Stimulated activated CD4-positive, alpha-beta T cell treated with anti-CD3 and anti-CD28 coated beads, Interleukin-4, amount 100 ng/mL, for 24 hours (primary cell): ENCODE results near the gene SERPINB7.

ENCODE experiments used
- DNase-seq: peaks from one replicate; pipeline ENCODE4 v3.0.0-alpha.2; 2020

Gene SERPINB7

DNA sequence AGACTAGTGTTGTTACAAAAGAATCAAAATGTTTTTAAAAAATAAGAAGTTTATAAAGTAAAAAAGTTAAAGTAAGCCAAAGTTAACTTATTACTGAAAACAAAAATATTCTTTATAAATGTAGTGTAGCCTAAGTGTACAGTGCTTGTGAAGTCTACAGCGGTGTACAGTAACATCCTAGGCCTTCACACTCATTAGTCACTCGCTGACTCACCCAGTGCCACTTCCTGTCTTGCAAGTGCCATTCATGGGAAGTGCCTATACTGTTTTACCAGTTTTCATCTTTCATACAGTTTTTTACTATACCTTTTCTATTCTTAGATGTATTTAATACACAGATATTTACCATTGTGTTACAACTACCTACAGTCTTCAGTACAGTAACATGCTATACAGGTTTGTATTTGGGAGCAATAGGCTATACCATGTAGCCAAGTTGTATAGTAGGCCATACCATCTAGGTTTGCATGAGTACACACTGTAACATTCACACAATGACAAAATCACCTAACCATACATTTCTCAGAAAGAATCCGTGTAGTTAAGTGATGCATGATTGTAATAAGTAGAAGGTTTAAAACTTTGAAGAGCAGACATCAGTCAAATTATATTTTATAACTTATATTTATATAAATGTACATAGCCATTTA, 13.4 kb downstream of the SERPINB7 start:
- DNase-seq: peak; percentile 54

DNA sequence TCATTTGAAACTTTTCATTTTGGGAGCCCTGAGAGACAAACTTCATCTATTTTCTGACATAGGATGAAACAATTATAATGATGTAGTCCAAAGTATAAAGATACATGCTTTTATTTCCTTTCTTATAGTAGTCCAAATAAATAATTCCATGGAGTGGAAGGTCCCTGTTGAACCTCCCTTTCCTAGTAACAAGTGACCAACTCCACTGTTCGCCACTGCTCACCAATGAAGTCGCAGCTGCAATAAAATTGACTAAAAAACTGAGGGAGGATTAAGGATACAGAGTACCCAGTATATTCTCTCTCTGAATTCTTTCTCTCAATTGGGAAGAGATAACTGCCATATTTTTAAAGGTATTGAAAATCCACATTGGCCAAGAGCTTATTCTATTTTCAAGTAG, 14.1 kb downstream of the SERPINB7 start:
- DNase-seq: no peak

DNA sequence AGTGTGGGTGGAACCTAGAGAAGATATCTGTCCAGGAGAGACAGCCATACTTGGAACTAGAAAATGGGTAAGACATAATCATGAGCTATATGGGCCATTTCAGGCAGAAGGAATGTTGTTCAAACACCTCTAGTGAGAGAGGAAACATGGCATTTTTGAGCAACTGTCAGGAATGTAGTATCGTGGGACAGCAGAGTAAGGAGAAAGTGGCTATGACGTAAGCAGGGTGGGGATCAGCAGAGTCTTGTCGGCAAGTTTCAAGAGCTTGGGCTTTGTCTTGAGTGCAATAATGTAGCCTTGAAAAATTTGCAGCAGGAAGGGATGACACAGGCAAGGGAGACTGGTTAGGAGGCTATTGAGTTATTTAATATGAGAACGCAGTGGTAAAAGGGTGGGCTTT, 20.4 kb downstream of the SERPINB7 start:
- no peak for DNase-seq

DNA sequence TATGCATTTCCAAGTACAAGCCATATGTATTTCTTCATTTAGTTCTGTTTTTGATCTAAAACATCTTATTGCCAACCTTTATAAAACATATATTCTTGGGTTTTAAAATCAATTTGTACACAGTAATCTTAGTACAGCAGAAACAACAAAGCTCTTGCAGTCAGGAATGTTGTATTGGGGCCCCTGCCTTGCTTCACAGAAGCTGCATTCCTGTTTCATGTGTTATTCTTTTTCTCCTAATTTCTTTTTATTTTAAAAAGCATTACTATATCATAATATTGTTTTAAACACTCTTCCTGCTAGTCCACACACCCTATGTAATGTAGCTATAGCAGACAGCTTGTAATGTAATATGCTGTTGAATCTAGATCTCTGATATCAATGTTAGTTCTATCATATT, 24.0 kb downstream of the SERPINB7 start:
- no peak for DNase-seq

DNA sequence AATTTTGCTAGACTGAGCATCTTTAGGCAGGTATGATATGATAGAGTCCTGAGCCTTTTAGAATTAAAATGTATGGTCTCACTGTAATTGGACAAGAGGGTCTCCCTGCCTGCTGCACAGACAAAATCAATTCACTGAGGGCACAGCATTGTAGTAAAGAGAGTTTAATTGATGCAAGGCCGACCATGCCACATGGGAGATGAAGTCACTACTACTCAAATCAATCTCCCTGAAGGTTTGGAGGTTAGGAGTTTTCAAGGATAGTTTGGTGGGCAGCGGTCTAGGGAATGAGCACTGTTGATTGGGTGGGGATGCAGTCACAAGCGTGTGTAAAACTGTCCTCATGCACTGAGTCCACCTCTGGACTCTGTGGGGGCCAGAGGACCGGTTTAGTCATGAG, 26.1 kb downstream of the SERPINB7 start:
- DNase-seq: no peak

DNA sequence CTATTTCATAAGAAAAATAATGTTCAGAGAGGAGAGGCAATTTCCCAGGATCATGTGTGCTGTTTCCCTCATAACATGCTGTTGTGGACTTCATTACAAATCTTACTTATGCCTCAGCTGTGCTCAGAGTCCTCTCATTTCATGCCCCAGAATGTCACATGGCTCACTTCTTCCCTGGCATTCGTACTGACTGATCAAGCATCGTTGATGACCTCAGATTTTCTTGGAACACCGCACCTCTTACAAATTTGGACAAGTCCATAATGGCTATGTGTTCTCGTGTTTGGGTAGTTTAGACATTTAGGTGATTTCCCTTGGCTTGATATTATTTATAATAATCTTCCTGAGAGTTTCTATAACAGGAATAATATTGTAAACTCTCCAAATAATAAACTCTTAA, 32.9 kb downstream of the SERPINB7 start:
- DNase-seq: no peak

DNA sequence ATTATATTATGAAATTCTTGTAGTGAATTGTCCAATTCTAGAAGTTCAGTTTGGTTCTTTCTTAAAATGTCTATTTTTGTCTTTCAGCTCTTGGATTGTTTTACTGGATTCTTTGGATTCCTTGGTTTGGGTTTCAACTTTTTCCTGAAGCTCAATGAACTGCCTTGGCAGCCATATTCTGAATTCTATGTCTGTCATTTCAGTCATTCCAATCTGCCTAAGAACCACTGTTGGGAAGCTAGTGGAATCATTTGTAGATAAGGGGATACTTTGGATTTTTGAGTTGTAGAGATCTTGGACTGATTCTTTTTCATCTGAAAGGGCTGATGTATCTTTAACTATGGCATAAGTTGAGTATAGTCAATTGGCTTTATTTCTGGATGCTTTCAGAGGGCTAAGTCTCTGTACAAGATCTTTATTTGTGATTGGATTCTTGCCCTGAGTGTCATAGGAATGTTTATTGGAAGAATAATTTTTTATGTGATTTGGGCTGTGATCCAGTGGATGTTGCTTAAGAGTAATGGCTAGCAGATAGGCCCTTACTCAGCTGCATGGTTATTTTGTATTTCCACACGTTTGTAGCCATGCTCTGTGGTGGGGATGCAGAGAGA, 42.3 kb downstream of the SERPINB7 start:
- no peak for DNase-seq

DNA sequence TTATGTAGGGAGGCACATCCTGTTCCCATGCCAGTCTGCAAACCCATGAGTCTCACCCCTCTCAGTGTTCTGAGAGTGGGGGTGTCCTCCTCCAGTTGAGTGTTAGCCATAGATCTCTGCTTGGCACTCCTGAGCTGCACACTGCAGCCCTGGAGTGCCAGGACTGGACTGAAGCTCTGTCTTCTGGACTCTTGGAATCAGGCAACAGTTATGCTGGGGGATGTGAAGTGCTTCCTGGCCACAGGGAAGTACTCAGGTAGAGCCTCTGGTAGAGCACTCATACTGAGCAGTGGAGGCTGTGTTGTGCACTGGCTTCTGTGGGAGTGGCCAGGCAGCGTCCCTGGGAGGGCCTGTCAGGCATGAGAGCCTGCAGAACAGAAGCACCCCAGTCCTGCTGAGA, 43.0 kb downstream of the SERPINB7 start:
- no peak for DNase-seq

DNA sequence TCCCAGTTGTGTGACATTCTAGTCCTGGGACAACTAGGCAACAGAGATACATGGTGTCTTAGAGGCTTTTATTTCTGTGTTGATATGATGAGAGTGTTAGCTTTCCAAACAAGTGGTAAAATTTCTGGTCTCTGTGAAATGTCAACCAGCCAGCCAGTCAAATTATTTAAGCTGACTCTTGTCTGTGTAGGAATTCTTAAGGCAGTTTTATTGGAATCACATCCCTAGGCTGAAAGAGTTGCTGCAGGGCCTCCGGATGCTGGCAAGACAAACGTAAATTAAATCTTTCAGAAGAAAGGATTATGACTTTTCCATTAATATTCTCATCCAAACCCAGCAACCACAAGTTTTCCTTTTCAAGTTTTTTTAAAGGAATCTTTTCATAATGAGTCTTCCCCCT, 44.6 kb downstream of the SERPINB7 start:
- no peak for DNase-seq

DNA sequence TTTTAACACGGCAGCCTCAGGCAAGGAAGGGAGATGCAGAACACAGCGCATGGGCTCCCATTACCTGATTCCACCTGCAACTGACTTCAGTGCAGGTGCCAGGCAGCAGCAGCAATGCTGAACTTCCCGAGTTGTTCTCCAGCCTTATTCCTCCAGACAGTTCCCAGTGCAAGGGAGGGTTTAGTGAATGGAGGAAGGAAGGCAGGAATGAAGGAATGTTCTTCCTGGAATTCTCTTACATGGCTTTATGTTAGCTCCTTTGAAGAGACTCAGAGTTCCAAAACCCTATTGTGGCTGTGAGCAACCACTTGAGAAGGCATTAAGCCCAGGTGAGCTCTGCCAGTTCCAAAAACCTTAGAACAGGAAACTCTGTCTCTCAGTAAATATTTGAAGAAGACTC, 45.5 kb downstream of the SERPINB7 start:
- DNase-seq: no peak

DNA sequence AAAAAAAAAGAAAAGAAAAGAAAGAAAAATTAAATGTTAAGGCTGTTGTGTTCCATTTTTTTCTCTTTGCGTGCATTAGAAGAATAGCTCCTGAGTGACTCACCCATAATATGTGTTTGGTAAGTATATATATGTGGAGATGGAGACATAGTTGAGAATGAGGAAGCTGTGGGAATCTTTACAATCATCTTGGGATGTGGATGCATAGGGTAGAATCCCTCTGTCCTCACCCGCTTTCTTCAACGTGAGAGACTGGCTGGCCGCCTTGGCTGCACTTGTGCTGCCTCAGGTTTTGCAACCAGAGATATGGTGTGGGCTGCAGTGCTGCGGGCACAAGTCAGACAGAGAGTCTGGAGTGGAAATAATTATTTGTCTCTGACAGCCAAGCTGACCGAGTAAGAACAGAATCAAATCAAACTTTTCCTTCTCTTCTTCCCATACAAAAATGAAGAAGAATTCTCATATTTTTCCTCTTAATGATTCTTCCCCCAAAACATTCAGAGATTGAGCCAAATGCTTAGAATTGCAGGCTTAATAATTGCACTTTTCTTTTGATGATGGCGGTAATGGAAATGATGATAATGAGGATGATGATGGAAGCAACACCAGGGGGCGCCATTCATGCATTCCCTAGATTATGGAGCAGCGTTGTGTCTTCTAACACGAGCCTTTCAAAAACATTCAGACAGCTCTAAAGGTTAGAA, 48.5 kb downstream of the SERPINB7 start:
- peak; percentile 38 for DNase-seq

DNA sequence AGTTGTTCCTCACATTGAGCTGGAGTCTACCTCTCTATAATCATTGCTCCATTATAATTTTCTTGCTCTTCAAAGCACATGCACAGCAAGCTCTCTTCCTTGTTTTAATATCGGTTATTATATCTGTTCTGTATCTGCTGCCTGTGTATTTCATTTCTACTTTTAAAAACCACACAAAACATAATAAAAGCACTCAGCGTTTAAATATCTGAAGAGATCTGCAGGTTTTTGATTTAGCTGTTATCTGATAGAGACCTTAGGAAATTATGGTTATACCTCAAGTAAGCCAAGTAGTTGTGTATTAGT, 49.0 kb downstream of the SERPINB7 start:
- no peak for DNase-seq

DNA sequence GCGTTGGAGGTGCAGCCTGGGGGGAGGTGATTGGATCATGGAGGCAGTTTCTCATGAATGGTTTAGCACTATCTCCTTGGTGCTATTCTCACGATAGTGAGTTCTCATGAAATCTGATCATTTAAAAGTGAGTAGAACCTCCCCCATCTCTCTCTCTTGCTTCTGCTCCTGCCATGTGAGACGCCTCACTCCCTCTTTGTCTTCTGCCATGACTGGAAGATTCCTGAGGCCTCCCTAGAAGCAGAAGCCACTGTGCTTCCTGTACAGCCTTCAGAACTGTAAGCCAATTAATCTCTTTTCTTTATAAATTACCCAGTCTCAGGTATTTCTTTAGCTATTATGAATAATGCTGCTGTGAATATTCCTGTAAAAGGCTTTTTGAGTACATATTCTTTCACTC, 52.9 kb downstream of the SERPINB7 start:
- no peak for DNase-seq

DNA sequence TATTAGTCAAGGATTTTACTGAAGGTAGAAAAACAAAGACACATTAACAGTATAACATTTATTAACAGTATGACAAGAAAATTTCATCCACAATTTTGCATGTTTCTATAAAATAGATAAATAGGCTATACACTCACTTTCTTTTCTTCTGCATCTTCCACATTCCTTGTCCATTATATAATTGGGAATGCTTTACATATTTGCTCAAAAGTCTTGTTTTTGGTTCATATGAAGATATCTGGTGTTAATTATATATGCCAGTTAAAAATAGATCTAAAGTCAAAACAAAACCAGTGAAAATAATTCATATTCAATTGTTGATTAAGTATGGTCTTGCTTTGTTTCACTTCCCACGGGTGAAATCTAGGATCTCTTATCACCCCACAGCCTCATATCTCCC, 53.4 kb downstream of the SERPINB7 start:
- DNase-seq: no peak

DNA sequence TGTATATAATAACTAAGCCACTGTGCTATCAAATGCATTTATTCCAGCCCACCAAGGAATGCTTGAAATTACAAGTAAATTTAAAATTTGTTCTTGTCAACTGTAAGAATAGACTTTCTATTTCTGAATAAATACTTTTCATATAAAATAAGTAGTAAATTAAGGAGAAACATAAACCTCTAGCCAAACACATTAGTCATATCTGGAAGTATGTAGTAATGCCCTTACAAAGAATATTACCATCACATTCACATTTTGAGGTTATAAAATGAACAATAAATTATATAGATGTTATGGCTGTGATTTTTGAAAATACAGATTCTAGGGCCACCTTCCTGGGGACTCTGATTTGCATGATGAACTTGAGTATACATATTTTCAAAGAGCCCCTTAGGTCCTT, 54.7 kb downstream of the SERPINB7 start:
- no peak for DNase-seq

DNA sequence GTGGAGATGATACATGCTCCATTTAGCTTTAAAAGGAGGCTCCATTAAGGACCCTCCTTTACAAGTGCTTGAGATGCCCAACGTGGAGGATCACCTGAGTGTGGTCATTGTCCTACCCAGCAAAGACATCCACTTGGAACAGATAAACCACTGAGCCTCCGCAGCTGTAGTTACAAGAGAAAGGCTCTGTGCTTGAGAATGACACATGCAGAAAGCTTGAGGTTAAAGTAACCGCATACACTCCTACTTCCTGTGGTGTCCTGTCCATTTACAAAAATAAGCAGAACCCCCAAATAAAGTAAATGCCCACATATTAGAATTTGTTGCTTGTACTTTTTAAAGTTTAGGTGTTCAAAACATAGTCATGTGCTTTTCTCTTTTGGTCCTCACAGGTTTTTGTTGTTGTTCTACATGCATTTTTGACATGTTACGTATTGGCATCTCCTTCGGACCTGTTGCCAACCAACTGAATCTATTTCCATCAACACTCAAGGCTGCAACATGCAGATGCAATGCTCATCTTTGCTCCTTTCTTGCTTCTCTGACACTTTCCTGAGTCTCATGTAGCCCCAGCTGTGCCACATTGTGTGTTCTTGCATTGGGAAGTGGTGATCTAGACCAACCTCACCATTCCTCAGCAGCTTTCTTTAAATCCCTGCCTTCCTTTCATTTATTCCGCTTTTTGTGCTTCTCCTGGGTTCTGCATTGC, 56.0 kb downstream of the SERPINB7 start:
- no peak for DNase-seq

DNA sequence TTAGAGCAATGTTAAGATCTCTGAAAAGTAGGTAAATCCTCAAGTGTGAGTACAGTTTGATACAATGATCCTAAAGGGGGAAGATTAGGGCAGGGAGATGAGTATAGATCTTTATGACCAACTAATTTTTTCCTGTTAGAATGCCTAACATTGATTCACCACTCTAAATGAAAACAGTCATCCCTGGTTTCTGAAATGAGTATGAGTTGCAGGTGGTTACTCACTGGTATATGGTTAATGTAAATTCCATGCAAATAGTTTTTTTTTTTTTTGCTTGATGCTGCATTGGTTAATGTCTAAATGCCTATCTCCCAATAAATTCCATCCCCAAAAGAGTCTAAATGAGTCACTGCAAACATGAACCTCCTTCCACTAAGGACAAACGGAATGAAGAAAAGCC, 57.3 kb downstream of the SERPINB7 start:
- no peak for DNase-seq

DNA sequence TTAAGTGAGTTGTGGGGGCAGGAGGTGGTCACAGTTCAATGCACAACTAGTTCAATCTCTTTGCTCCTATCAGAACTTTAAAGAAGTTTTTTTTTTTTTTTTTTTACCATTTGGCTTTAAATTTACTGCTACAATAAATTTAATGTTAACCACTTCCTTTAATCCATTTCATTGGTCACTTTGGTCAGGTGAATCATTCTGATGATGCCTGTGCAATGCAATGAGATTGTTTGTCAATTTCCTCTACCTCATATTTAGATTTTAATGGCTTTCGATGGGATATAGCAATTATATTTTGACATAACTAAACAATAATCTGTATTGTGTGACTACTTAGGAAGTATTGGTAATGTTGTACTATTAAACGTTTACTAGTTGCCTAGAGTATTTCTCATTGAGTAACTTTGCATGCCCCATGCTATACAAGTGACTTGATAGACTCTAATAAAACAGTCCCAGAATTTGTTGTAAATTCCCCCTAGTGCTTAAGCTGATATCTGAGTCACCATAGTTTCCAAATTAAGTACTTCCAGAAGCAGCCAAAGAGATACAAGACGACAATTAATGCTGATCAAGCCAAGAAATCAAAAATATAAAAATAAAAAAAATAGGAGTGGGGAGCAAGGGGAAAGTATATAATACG, 59.4 kb downstream of the SERPINB7 start:
- DNase-seq: no peak

DNA sequence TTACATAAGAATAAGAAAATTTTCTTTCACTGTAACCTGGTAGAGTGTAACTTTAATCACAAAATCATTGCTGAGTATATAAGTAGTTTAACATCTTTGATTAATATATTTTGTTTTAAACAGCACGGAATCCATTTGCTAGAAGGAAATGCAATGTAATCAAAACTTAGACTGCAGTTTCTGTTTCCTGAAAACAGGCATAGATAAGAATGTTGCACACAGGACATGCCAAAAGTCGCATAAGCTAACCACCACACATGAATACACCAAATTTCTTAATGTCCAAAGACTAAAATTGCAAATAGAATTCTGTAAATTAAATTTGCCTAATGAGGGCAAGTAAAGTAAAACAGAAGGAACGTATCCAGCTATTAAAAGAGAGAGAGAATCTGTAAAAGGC, 61.2 kb downstream of the SERPINB7 start:
- DNase-seq: no peak

DNA sequence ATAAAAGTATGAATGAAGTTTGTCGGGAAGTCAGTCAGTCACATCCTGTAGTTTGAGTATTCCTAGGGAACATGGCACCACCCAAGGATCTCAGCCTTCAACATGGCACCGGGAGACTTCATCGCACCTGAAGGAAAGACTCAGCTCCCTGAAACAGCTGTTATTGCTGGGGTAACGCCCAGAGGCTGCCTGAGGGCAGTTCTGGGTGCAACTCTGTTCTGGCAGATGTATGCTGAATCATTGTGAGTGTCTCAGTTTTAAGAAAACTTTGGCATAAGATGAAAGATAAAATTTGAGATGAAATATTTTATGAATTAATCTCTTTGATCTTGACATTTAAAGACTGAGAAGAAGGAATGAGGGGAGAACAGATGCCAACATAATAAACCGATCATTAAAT, 62.4 kb downstream of the SERPINB7 start:
- DNase-seq: no peak

DNA sequence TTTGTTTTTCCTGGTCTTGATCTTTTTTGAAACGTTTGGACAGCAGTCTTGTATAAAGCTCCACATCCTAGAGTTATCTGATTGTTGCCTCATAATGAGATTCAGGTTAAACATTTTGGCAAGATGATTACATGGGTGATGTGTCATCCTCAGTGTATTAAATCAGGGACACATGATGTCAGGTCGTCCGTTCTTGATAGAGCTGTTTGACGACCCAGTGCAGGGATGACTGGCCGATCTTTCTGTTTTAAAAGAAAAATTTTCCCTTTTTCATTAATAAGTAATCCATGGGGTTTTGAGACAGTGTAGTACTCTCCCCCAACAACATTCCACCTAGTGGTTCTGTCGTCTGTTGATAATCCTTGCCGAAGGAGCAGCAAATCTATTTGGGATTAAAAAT, 67.8 kb downstream of the SERPINB7 start:
- no peak for DNase-seq

DNA sequence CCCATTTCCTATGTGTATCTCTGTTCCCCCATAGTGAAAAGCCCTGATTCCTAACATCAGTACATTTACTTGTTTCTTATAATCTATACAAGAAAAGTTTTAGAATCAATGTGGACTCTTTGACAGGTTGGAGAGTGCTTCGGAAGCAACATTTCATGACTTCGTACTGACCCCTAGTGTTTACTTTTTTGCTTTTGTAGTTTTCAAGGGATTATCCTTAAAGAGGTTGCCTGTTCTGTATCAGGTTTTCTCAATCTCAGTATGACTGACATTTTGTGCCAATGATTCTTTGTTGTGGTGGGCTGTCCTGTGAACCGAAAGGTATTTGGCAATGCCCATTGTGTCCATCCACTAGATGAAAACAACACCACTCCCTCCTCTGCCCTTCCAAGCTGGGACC, 69.0 kb downstream of the SERPINB7 start:
- DNase-seq: no peak

DNA sequence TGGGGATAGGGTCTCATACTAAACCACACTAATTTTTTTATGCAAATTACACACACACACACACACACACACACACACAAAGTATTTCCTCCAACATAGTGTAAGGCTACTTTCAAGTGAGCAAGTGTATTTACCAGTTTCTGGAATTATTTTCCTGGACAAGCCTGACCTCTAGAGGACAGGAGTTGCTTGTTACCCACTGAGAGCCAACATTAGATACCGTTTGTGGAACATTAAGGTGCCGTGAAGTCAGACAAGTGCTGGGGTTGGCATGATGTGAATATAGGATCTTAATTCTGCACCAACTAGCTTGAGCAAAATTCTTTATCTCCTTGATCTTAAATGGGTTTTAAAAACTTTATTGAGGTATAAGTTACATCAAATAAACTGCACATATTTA, 72.9 kb downstream of the SERPINB7 start:
- no peak for DNase-seq

DNA sequence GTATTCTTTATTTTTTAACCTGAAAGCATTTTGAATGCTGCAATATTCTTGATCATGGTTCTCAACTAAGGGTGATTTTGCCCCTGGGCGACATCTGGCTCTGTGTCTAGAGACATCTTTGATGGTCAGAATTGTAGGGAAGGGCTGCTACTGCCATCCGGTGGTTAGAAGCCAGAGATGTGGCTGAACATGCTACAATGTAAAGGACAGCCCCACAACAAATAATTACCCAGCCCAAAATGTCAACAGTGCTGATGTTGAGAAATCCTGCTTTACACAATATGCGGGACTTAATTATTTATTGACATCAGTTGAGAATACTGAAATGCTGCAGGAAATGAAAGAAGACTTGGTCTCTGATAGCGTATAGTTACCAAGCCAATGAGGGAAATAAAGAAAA, 74.8 kb downstream of the SERPINB7 start:
- no peak for DNase-seq
